K562 (cell line): ENCODE data around the gene GPR157. TPM values are rescaled to one million over a fixed set of nuclear protein-coding genes. Genes with fewer than 3 reads are reported as not detected.

Experiments used
- ATAC-seq: fragments of 200-7000 bp; cut with Tn5 transposase; 3 replicates; pipeline ENCODE4 v1.9.1; 2020; ENCODE audit warnings: moderate library complexity
- BruUV-seq: library from RNA; stranded (reverse); fragments of 400-500 nt; replicated peaks from 2 replicates; lab custom pipeline; 2021; lab: Mats Ljungman, UMichigan
- CTCF ChIA-PET: fragments of 300-600 bp; formaldehyde crosslinking; extraction: SDS; loops from one replicate; lab custom pipeline; 2021; ENCODE audit warnings: low intra/inter-chr PET ratio; lab: Yijun Ruan, JAX
- POLR2A ChIA-PET: fragments of 300-600, 350-650 bp; sonication (Branson Sonifier 250); formaldehyde crosslinking; extraction: SDS; loops from one replicate; lab custom pipeline; 2021; ENCODE audit warnings: antibody characterized with exemption, inconsistent platforms; lab: Yijun Ruan, JAX
- DNase-seq, 4 experiments: peaks; one replicate each; pipeline versions ENCODE4 v3.0.0 to v3.0.0-alpha.2; 2011 to 2018; ENCODE audit warnings: low spot score in 3 of 4, mixed read lengths in 3 of 4; ENCODE audit errors: extremely low read depth in 1 of 4
- FAIRE-seq: peaks from 2 replicates; lab custom pipeline; 2011; peaks lifted over from hg19 to GRCh38; lab: Jason Lieb, UNC
- H2AFZ ChIP-seq: 2 replicates; pipeline ENCODE4 v1.6.0; 2011; ENCODE audit warnings: low read depth, low read length, control low read depth, inconsistent platforms
- H3K27ac ChIP-seq: fragments of 200-600 bp; 3 replicates; pipeline ENCODE4 v1.8.0; 2011; ENCODE audit warnings: low read depth, mild to moderate bottlenecking, control low read depth, inconsistent platforms, low read length, moderate library complexity, mixed read lengths; ENCODE audit errors: extremely low read depth
- H3K27me3 ChIP-seq, 2 experiments: fragments of 300-600 bp in 1 of 2; 2 replicates in 1 of 2; 3 replicates in 1 of 2; pipeline versions ENCODE4 v1.6.0 to v1.8.0; 2011; ENCODE audit warnings: inconsistent platforms in 2 of 2, low read length in 2 of 2, mild to moderate bottlenecking in 1 of 2, mixed read lengths in 1 of 2, moderate library complexity in 1 of 2; ENCODE audit not compliant: control insufficient read depth in 2 of 2, insufficient read depth in 2 of 2
- H3K36me3 ChIP-seq: fragments of 300-600 bp; 3 replicates; pipeline ENCODE4 v1.8.0; 2011; ENCODE audit warnings: mild to moderate bottlenecking, low read length, inconsistent platforms; ENCODE audit not compliant: control insufficient read depth, insufficient read depth
- H3K4me1 ChIP-seq, 2 experiments: fragments of 200-600 bp in 1 of 2; replicated peaks in 1 of 2; 2 replicates in 1 of 2; 3 replicates in 1 of 2; pipeline versions ENCODE4 v1.5.1 to v1.8.0; 2011; ENCODE audit warnings: inconsistent platforms in 2 of 2, low read length in 2 of 2, mild to moderate bottlenecking in 1 of 2, mixed read lengths in 1 of 2, moderate library complexity in 1 of 2; ENCODE audit not compliant: control insufficient read depth in 2 of 2, insufficient read depth in 2 of 2
- H3K4me2 ChIP-seq: 2 replicates; pipeline ENCODE4 v1.6.1; 2011; ENCODE audit warnings: low read length, control low read depth, inconsistent platforms, mixed read lengths; ENCODE audit not compliant: insufficient read depth
- H3K4me3 ChIP-seq: fragments of 200-600 bp; sonication (generic), shearing (Covaris generic); 2 replicates; pipeline ENCODE4 v1.5.1; 2016; ENCODE audit warnings: control low read depth, inconsistent platforms
- H3K79me2 ChIP-seq: fragments of 200-600 bp; 3 replicates; pipeline ENCODE4 v1.8.0; 2011; ENCODE audit warnings: low read length, inconsistent platforms; ENCODE audit not compliant: control insufficient read depth, insufficient read depth
- H3K9ac ChIP-seq, 2 experiments: 2 replicates each; pipeline versions ENCODE4 v1.6.0 to v1.6.1; 2011; ENCODE audit warnings: low read depth in 2 of 2, low read length in 2 of 2, control low read depth in 1 of 2, inconsistent platforms in 1 of 2, mild to moderate bottlenecking in 1 of 2, mixed read lengths in 1 of 2; ENCODE audit not compliant: insufficient read depth in 1 of 2
- H3K9me1 ChIP-seq: one replicate; pipeline ENCODE4 v1.6.0; 2011; ENCODE audit warnings: inconsistent platforms, mild to moderate bottlenecking, low read length, moderate library complexity; ENCODE audit not compliant: control insufficient read depth, insufficient read depth
- H3K9me3 ChIP-seq: replicated peaks from 2 replicates; pipeline ENCODE4 v1.5.1; 2011; ENCODE audit warnings: low read depth, low read length, inconsistent platforms; ENCODE audit not compliant: control insufficient read depth, insufficient read depth
- H4K20me1 ChIP-seq: replicated peaks from 2 replicates; pipeline ENCODE4 v1.6.1; 2011; ENCODE audit warnings: low read length, inconsistent platforms, mixed read lengths; ENCODE audit not compliant: control insufficient read depth, insufficient read depth
- CCNT2 ChIP-seq: IDR thresholded peaks from 2 replicates; pipeline ENCODE4 v1.6.1; 2011; ENCODE audit warnings: borderline replicate concordance, low read depth, mild to moderate bottlenecking, moderate library complexity, mixed read lengths, low read length; ENCODE audit not compliant: insufficient read length; ENCODE audit errors: extremely low read depth
- DPF2 ChIP-seq: fragments of 450-650 bp; IDR thresholded peaks from 2 replicates; pipeline ENCODE4 v1.6.1; 2016
- E2F6 ChIP-seq, 2 experiments: IDR thresholded peaks; 2 replicates each; pipeline ENCODE4 v1.6.1; 2011; ENCODE audit warnings: borderline replicate concordance in 1 of 2, control low read depth in 1 of 2, low read depth in 1 of 2, low read length in 1 of 2, mild to moderate bottlenecking in 1 of 2, mixed read lengths in 1 of 2, moderate library complexity in 1 of 2; ENCODE audit not compliant: insufficient read depth in 1 of 2, insufficient read length in 1 of 2, poor library complexity in 1 of 2, severe bottlenecking in 1 of 2; ENCODE audit errors: extremely low read depth in 1 of 2
- EP300 ChIP-seq: IDR thresholded peaks from 2 replicates; pipeline ENCODE4 v1.6.1; 2012; ENCODE audit warnings: low read length, improper control_type of control experiment
- GATA2 ChIP-seq: sonication (generic); formaldehyde crosslinking; IDR thresholded peaks from 2 replicates; pipeline ENCODE4 v1.4.0; 2020; ENCODE audit warnings: mild to moderate bottlenecking, missing genetic modification reagents
- L3MBTL2 ChIP-seq: fragments of 450-650 bp; IDR thresholded peaks from 2 replicates; pipeline ENCODE4 v1.6.1; 2016; ENCODE audit warnings: mild to moderate bottlenecking, moderate library complexity
- MXI1 ChIP-seq: IDR thresholded peaks from 2 replicates; pipeline ENCODE4 v1.6.1; 2011; ENCODE audit warnings: low read depth, mild to moderate bottlenecking, improper control_type of control experiment, low read length
- NFE2L1 ChIP-seq: fragments of 450-650 bp; IDR thresholded peaks from 2 replicates; pipeline ENCODE4 v1.6.1; 2016; ENCODE audit warnings: missing genetic modification characterization, low read depth, mild to moderate bottlenecking, missing compliant biosample characterization, moderate library complexity, borderline replicate concordance
- RREB1 ChIP-seq: fragments of 250-450 bp; sonication (Bioruptor Pico); IDR thresholded peaks from 2 replicates; pipeline ENCODE4 v1.4.0; 2020
- SRSF9 ChIP-seq: fragments of 200-400 bp; formaldehyde crosslinking; IDR thresholded peaks from 2 replicates; pipeline ENCODE4 v1.6.1; 2017; ENCODE audit warnings: low read depth, low read length, borderline replicate concordance
- ZFP36 ChIP-seq: fragments of 150-350 bp; IDR thresholded peaks from 2 replicates; pipeline ENCODE4 v1.6.1; 2018; ENCODE audit warnings: low read length, low read depth; ENCODE audit not compliant: partially characterized antibody
- ZNF507 ChIP-seq: conservative IDR thresholded peaks from 2 replicates; pipeline ENCODE4 v1.6.1; 2017; ENCODE audit warnings: missing genetic modification characterization, missing compliant biosample characterization
- WGBS: fragments of 100-300 bp; shearing (Covaris generic); methylation state at CpG from one replicate; pipeline ENCODE4 v1.1.6; 2016; ENCODE audit warnings: low coverage, mixed read lengths; ENCODE audit not compliant: insufficient coverage; ENCODE audit errors: missing lambda C conversion rate; 5-methylcytosine and 5-hydroxymethylcytosine counted together
- in situ Hi-C: fragments of 300-500 bp; cut with MboI; formaldehyde crosslinking; loops from 4 replicates; pipeline ENCODE4 v1.15.0; 2018; ENCODE audit warnings: inconsistent platforms, mixed read lengths
- intact Hi-C: fragments of 100-400 bp; cut with micrococcal nuclease; formaldehyde crosslinking; loops from 2 replicates; pipeline ENCODE4 v1.14.2; 2022
- polyA plus RNA-seq, 8 experiments: library from polyadenylated mRNA; depleted of rRNA in 4 of 8; stranded (reverse) in 5 of 8; unstranded in 3 of 8; fragments of >200 nt; fragmentation: Nextera tagmentation in 2 of 8; fragmentation: Illumina TruSeq in 1 of 8; extraction: Ambion mirVana in 2 of 8; extraction: Trizol in 1 of 8; gene quantifications; 2 replicates each; pipeline versions ENCODE4 v1.2.1 to v1.2.3, GENCODE V29; 2011 to 2014; ENCODE audit warnings: inconsistent platforms in 1 of 8, missing spikeins in 1 of 8
- total RNA-seq, 7 experiments: library from RNA; depleted of rRNA in 6 of 7; stranded (reverse); fragments of >200 nt in 6 of 7; fragmentation: Illumina TruSeq in 2 of 7; extraction: Trizol in 2 of 7; gene quantifications; 2 replicates each; pipeline versions ENCODE4 v1.2.1 to v1.2.3, GENCODE V29; 2011 to 2021; ENCODE audit warnings: low replicate concordance in 1 of 7
- TF ChIP-seq, protein P1 (sequence below): IDR thresholded peaks from 3 replicates; pipeline ENCODE4 v1.6.1; 2011; ENCODE audit warnings: borderline replicate concordance, mild to moderate bottlenecking; ENCODE audit not compliant: insufficient read length, insufficient read depth

GPR157 gene
- total and polyA plus RNA-seq, 9 of the 15 experiments (the other 6 are each of a cell fraction or from before 2014, with no cell fraction given) = 0.01 to 0.18 (median 0.04) TPM; not detected in 4

GRCh38 chr1:9161963-9162362 is 33.1 kb upstream of the GPR157 start (continued):
- no peak for TF ChIP-seq MXI1
- TF ChIP-seq SRSF9 = no peak
- TF ChIP-seq, protein P1, sequence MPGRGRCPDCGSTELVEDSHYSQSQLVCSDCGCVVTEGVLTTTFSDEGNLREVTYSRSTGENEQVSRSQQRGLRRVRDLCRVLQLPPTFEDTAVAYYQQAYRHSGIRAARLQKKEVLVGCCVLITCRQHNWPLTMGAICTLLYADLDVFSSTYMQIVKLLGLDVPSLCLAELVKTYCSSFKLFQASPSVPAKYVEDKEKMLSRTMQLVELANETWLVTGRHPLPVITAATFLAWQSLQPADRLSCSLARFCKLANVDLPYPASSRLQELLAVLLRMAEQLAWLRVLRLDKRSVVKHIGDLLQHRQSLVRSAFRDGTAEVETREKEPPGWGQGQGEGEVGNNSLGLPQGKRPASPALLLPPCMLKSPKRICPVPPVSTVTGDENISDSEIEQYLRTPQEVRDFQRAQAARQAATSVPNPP = no peak
- no peak for TF ChIP-seq ZNF507 (tag)
- no peak for TF ChIP-seq CCNT2
- TF ChIP-seq, all 486 proteins: peak for 0

DNA sequence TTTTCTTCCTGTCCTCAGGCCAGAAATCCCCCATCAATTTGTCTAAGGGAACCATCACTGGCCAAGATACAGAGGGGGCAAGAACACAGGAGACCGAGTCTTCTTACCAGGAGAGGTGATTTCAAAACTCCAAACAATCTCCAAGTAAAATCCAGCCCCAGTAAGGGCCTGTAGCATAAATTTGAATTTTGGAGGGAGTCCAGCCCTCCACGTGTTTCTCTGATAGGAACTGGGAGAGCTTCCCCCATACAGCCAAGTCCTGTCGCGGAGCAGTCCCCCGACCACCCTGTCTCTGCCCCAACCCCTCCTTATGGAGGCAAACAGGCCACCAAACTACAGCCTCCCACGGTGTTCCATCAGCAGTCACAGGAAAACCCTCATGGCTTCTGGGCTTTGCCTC is 32.4 kb upstream of the GPR157 start:
- H3K4me1 ChIP-seq = peaks cover 0 to 20% of the 10 kb centered on the region in 2 experiments; a peak in 4 of 5 replicates
- DNase-seq (no peak), ATAC-seq (no peak), FAIRE-seq (no peak)
- WGBS = 9% methylated on average over 6 of the region's 6 CpGs
- no peaks in the 10 kb centered on the region for H3K9me3 ChIP-seq
- no peak overlapping the region for H3K4me3 ChIP-seq
- CTCF ChIA-PET = no interaction called here
- no peak for TF ChIP-seq ZFP36
- no peak for TF ChIP-seq GATA2 (CRISPR knock-in tag)
- TF ChIP-seq L3MBTL2 = peak; percentile 33; the same call in 1 of the 2 replicates
- TF ChIP-seq NFE2L1 (tag) = no peak
- no peak for TF ChIP-seq RREB1 (CRISPR knock-in tag)
- TF ChIP-seq EP300 = no peak
- no peak for TF ChIP-seq E2F6 (IDR thresholded peaks at IDR 0.05; ENCODE audit: borderline replicate concordance in 1 of 2, extremely low read depth in 1 of 2, insufficient read depth in 1 of 2, insufficient read length in 1 of 2, low read depth in 1 of 2, low read length in 1 of 2, poor library complexity in 1 of 2, severe bottlenecking in 1 of 2)
- no peak for TF ChIP-seq DPF2
- H3K4me2 ChIP-seq = no peak overlapping the region
- H3K27ac ChIP-seq = no peak overlapping the region
- peaks cover 15 to 62% of the 10 kb centered on the region in 2 experiments for H3K27me3 ChIP-seq
- H2AFZ ChIP-seq = no peak overlapping the region
- no peaks in the 10 kb centered on the region for H3K36me3 ChIP-seq
- H3K9ac ChIP-seq = no peak overlapping the region
- intact Hi-C loops (no loop called here), in situ Hi-C loops (no loop called here)
- no peaks in the 10 kb centered on the region for H3K79me2 ChIP-seq
- no TSS peak for BruUV-seq
- peaks cover 14% of the 10 kb centered on the region for H4K20me1 ChIP-seq
- H3K9me1 ChIP-seq = no peaks in the 10 kb centered on the region
- POLR2A ChIA-PET = interaction anchor here (1.2 kb wide), 1 partner anchor 16 kb away, joined by 4 read pairs; no protein-coding TSS in a partner anchor
